ENCODE results near the gene VPS50. TPM values are rescaled to one million over a fixed set of nuclear protein-coding genes. Genes with fewer than 3 reads are reported as not detected.

VPS50 gene
- total RNA-seq, 4 donors from 2014 or later: 24.6 to 56.8 (median 29.0) TPM

GRCh38 chr7:93375603-93376002 lies 143.4 kb downstream of the VPS50 start:
- Histone ChIP-seq H3K27ac (no peak overlapping the region), H3K4me3 (no peak overlapping the region), H3K9me3 (no peaks in the 10 kb centered on the region), H3K4me1 (no peaks in the 10 kb centered on the region), H3K36me3 (no peaks in the 10 kb centered on the region), H3K27me3 (no peaks in the 10 kb centered on the region)
- DNase-seq (ENCODE audit: low spot score in 2 of 2): no peak
- TF ChIP-seq, protein P1, sequence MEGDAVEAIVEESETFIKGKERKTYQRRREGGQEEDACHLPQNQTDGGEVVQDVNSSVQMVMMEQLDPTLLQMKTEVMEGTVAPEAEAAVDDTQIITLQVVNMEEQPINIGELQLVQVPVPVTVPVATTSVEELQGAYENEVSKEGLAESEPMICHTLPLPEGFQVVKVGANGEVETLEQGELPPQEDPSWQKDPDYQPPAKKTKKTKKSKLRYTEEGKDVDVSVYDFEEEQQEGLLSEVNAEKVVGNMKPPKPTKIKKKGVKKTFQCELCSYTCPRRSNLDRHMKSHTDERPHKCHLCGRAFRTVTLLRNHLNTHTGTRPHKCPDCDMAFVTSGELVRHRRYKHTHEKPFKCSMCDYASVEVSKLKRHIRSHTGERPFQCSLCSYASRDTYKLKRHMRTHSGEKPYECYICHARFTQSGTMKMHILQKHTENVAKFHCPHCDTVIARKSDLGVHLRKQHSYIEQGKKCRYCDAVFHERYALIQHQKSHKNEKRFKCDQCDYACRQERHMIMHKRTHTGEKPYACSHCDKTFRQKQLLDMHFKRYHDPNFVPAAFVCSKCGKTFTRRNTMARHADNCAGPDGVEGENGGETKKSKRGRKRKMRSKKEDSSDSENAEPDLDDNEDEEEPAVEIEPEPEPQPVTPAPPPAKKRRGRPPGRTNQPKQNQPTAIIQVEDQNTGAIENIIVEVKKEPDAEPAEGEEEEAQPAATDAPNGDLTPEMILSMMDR (IDR thresholded peaks at IDR 0.05): no peak
- TF ChIP-seq EP300 (IDR thresholded peaks at IDR 0.05) (no peak), POLR2A (IDR thresholded peaks at IDR 0.05) (no peak)

DNA sequence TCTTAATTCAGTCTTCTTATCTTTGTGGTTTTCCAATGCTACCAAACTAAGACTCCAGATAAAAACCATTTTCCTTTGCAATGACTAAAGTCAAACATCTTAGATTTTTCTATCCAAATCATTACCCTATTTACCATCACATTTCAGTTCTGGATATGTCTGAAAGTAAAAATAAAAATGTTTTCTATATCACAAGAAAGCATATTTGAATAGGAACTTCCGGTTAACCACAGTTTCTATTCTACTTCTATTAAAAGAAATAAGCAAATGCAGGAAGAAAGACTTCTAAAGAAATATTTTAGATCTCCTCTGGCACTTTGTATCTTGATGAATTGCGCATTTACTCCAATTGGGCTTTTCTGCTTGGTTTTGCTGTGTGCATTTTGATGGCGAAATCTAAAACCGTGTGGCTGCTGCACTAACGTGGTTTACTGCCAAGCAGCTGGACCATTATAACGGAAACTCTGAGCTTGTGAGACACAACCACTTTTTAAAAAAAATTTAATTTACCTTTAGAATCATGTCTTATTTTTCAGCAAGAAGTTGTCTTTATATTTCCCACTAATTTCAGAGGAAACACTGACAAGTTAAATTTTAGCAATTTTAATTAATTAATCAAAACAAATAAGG lies 146.1 kb downstream of the VPS50 start:
- no peak for TF ChIP-seq EP300 (IDR thresholded peaks at IDR 0.05)
- TF ChIP-seq, protein P1 (IDR thresholded peaks at IDR 0.05): no peak
- TF ChIP-seq POLR2A (IDR thresholded peaks at IDR 0.05): no peak
- H3K27ac ChIP-seq: no peak overlapping the region
- WGBS, 2 donors: 66 to 71% methylated on average over 6 of the region's 6 CpGs
- H3K4me3 ChIP-seq: no peak overlapping the region
- no peaks in the 10 kb centered on the region for H3K9me3 ChIP-seq
- H3K36me3 ChIP-seq: no peaks in the 10 kb centered on the region
- DNase-seq (ENCODE audit: low spot score in 2 of 2): no peak
- H3K27me3 ChIP-seq: no peaks in the 10 kb centered on the region
- H3K4me1 ChIP-seq: no peaks in the 10 kb centered on the region

- 46 to 54% methylated on average over 3 of the region's 3 CpGs for WGBS, 2 donors
- H3K4me3 ChIP-seq: no peak overlapping the region
- no peak for DNase-seq (ENCODE audit: low spot score in 2 of 2)
These were observed 150.2 kb downstream of the VPS50 start for GRCh38 chr7:93382362-93382761.

GRCh38 chr7:93390660-93391059 lies 158.5 kb downstream of the VPS50 start:
- Histone ChIP-seq H3K4me3 (no peak overlapping the region), H3K9me3 (no peaks in the 10 kb centered on the region), H3K27ac (no peak overlapping the region), H3K4me1 (no peaks in the 10 kb centered on the region), H3K36me3 (no peaks in the 10 kb centered on the region), H3K27me3 (peaks cover 0 to 2% of the 10 kb centered on the region in 2 donors)
- no peak for DNase-seq (ENCODE audit: low spot score in 2 of 2)
- TF ChIP-seq, protein P1 (IDR thresholded peaks at IDR 0.05): no peak
- TF ChIP-seq POLR2A (IDR thresholded peaks at IDR 0.05): no peak
- TF ChIP-seq EP300 (IDR thresholded peaks at IDR 0.05): no peak
- WGBS, 2 donors: 91 to 93% methylated on average over 3 of the region's 3 CpGs

More at GRCh38 chr7:93382362-93382761, 150.2 kb downstream of the VPS50 start:
- Histone ChIP-seq H3K27ac (no peak overlapping the region), H3K27me3 (no peaks in the 10 kb centered on the region), H3K9me3 (no peaks in the 10 kb centered on the region), H3K4me1 (no peaks in the 10 kb centered on the region), H3K36me3 (no peaks in the 10 kb centered on the region)
- TF ChIP-seq EP300 (IDR thresholded peaks at IDR 0.05) (no peak), POLR2A (IDR thresholded peaks at IDR 0.05) (no peak)
- TF ChIP-seq, protein P1 (IDR thresholded peaks at IDR 0.05): no peak

- Histone ChIP-seq H3K4me3 (no peak overlapping the region), H3K4me1 (no peaks in the 10 kb centered on the region), H3K36me3 (no peaks in the 10 kb centered on the region), H3K9me3 (no peaks in the 10 kb centered on the region), H3K27ac (no peak overlapping the region), H3K27me3 (peaks cover 0 to 2% of the 10 kb centered on the region in 2 donors)
- DNase-seq (ENCODE audit: low spot score in 2 of 2): no peak
- 83 to 91% methylated on average over 1 of the region's 1 CpG for WGBS, 2 donors
- TF ChIP-seq POLR2A (IDR thresholded peaks at IDR 0.05) (no peak), EP300 (IDR thresholded peaks at IDR 0.05) (no peak)
- TF ChIP-seq, protein P1 (IDR thresholded peaks at IDR 0.05): no peak
These were observed 160.8 kb downstream of the VPS50 start for GRCh38 chr7:93392984-93393383.
